HepG2 (cell line): ENCODE measurements around the gene ANKRD11. TPM values are rescaled to one million over a fixed set of nuclear protein-coding genes. Genes with fewer than 3 reads are reported as not detected.

Source experiments
- ARHGAP35 ChIP-seq: sonication (generic); formaldehyde crosslinking; IDR thresholded peaks from 2 replicates; pipeline ENCODE4 v1.9.0; 2022; ENCODE audit warnings: mild to moderate bottlenecking, inconsistent platforms, moderate library complexity, missing genetic modification reagents, borderline replicate concordance
- BCL6 ChIP-seq: IDR thresholded peaks from 2 replicates; pipeline ENCODE4 v1.6.1; 2016; ENCODE audit warnings: missing genetic modification reagents, missing compliant biosample characterization
- E2F2 ChIP-seq: sonication (generic); formaldehyde crosslinking; IDR thresholded peaks from 2 replicates; pipeline ENCODE4 v1.4.0; 2020; ENCODE audit warnings: missing genetic modification reagents, borderline replicate concordance
- GATAD1 ChIP-seq: IDR thresholded peaks from 2 replicates; pipeline ENCODE4 v1.6.1; 2016; ENCODE audit warnings: missing genetic modification reagents, missing compliant biosample characterization
- HOXA5 ChIP-seq: sonication (generic); formaldehyde crosslinking; IDR thresholded peaks from 2 replicates; pipeline ENCODE4 v1.4.0; 2020; ENCODE audit warnings: missing genetic modification reagents
- KAT8 ChIP-seq: IDR thresholded peaks from 2 replicates; pipeline ENCODE4 v1.6.1; 2016; ENCODE audit warnings: missing genetic modification reagents, missing compliant biosample characterization
- KDM5A ChIP-seq: fragments of 200-600 bp; sonication (generic); IDR thresholded peaks from 2 replicates; pipeline ENCODE4 v1.7.0; 2018; ENCODE audit warnings: antibody characterized with exemption, mild to moderate bottlenecking, low read length, borderline replicate concordance
- KLF11 ChIP-seq: IDR thresholded peaks from 2 replicates; pipeline ENCODE4 v1.6.1; 2016; ENCODE audit warnings: missing compliant biosample characterization
- KMT2A ChIP-seq: sonication (generic); formaldehyde crosslinking; IDR thresholded peaks from 2 replicates; pipeline ENCODE4 v1.4.0; 2020; ENCODE audit warnings: missing genetic modification reagents
- LCORL ChIP-seq, 2 experiments: fragments of 450-650 bp in 1 of 2; sonication (generic) in 1 of 2; formaldehyde crosslinking in 1 of 2; IDR thresholded peaks; 2 replicates each; pipeline versions ENCODE4 v1.5.0 to v1.6.1; 2017 to 2020; ENCODE audit warnings: antibody characterized with exemption in 1 of 2, missing genetic modification reagents in 1 of 2
- MED1 ChIP-seq: sonication (generic); formaldehyde crosslinking; IDR thresholded peaks from 2 replicates; pipeline ENCODE4 v1.4.0; 2020; ENCODE audit warnings: missing genetic modification reagents
- NCOR1 ChIP-seq: fragments of 200-600 bp; sonication (generic); IDR thresholded peaks from 2 replicates; pipeline ENCODE4 v1.7.0; 2017; ENCODE audit warnings: antibody characterized with exemption, low read length, borderline replicate concordance
- RAD21 ChIP-seq: fragments of 450-650 bp; formaldehyde crosslinking; IDR thresholded peaks from 2 replicates; pipeline ENCODE4 v1.5.0; 2020; ENCODE audit warnings: mild to moderate bottlenecking
- SNAPC5 ChIP-seq: sonication (generic); formaldehyde crosslinking; IDR thresholded peaks from 2 replicates; pipeline ENCODE4 v1.8.1; 2023; ENCODE audit warnings: mild to moderate bottlenecking, missing genetic modification reagents, borderline replicate concordance
- TBX2 ChIP-seq: sonication (generic); formaldehyde crosslinking; IDR thresholded peaks from 2 replicates; pipeline ENCODE4 v1.5.0; 2020; ENCODE audit warnings: missing genetic modification reagents, mild to moderate bottlenecking, borderline replicate concordance
- ZBTB33 ChIP-seq: sonication (generic); formaldehyde crosslinking; IDR thresholded peaks from 2 replicates; pipeline ENCODE4 v1.4.0; 2020; ENCODE audit warnings: missing genetic modification reagents
- ZFP36L1 ChIP-seq: sonication (generic); formaldehyde crosslinking; IDR thresholded peaks from 2 replicates; pipeline ENCODE4 v1.8.0; 2022; ENCODE audit warnings: mild to moderate bottlenecking, missing genetic modification reagents, moderate library complexity
- ZGPAT ChIP-seq: IDR thresholded peaks from 2 replicates; pipeline ENCODE4 v1.6.1; 2016; ENCODE audit warnings: mild to moderate bottlenecking
- ZMYM4 ChIP-seq: sonication (generic); formaldehyde crosslinking; IDR thresholded peaks from 2 replicates; pipeline ENCODE4 v1.8.1; 2023; ENCODE audit warnings: mild to moderate bottlenecking, missing genetic modification reagents
- ZNF136 ChIP-seq: sonication (generic); formaldehyde crosslinking; IDR thresholded peaks from 2 replicates; pipeline ENCODE4 v1.8.1; 2022; ENCODE audit warnings: low read depth, mild to moderate bottlenecking, moderate library complexity, missing genetic modification reagents
- ZNF263 ChIP-seq: sonication (generic); formaldehyde crosslinking; IDR thresholded peaks from 2 replicates; pipeline ENCODE4 v1.4.0; 2020; ENCODE audit warnings: missing genetic modification reagents
- ZNF30 ChIP-seq: sonication (generic); formaldehyde crosslinking; IDR thresholded peaks from 2 replicates; pipeline ENCODE4 v1.5.0; 2020; ENCODE audit warnings: mild to moderate bottlenecking, missing genetic modification reagents
- ZNF343 ChIP-seq: sonication (generic); formaldehyde crosslinking; IDR thresholded peaks from 2 replicates; pipeline ENCODE4 v1.4.0; 2020; ENCODE audit warnings: mild to moderate bottlenecking, missing genetic modification reagents
- ZNF367 ChIP-seq: sonication (generic); formaldehyde crosslinking; IDR thresholded peaks from 2 replicates; pipeline ENCODE4 v1.4.0; 2020; ENCODE audit warnings: missing genetic modification reagents, borderline replicate concordance
- ZNF580 ChIP-seq: IDR thresholded peaks from 2 replicates; pipeline ENCODE4 v1.6.1; 2016; ENCODE audit warnings: low read depth, borderline replicate concordance
- ZNF605 ChIP-seq: sonication (generic); formaldehyde crosslinking; IDR thresholded peaks from 2 replicates; pipeline ENCODE4 v1.8.0; 2022; ENCODE audit warnings: mild to moderate bottlenecking, missing genetic modification reagents
- ZNF652 ChIP-seq: IDR thresholded peaks from 2 replicates; pipeline ENCODE4 v1.6.1; 2016; ENCODE audit warnings: low read depth, borderline replicate concordance
- polyA plus RNA-seq, 8 experiments: library from polyadenylated mRNA; depleted of rRNA in 3 of 8; stranded (reverse) in 7 of 8; unstranded in 1 of 8; fragments of >200 nt; fragmentation: Illumina TruSeq in 4 of 8; extraction: Trizol in 4 of 8; gene quantifications; 2 replicates each; pipeline versions ENCODE4 v1.2.1 to v1.2.3, GENCODE V29; 2011 to 2016; ENCODE audit warnings: low read depth in 4 of 8, missing spikeins in 1 of 8, mixed read lengths in 1 of 8; ENCODE audit not compliant: insufficient read depth in 1 of 8
- total RNA-seq, 5 experiments: library from RNA; depleted of rRNA; stranded (reverse); fragments of >200 nt; fragmentation: Illumina TruSeq; extraction: Trizol; gene quantifications; 2 replicates each; pipeline ENCODE4 v1.2.3, GENCODE V29; 2016; ENCODE audit warnings: low read depth in 1 of 5

ANKRD11 gene
- total and polyA plus RNA-seq, 2 of the 13 experiments (the other 11 are each of a cell fraction or from before 2014, with no cell fraction given) = 21.4 to 38.4 TPM

GRCh38 chr16:89345642-89346150, 144.7 kb downstream of the ANKRD11 start (continued):
- TF ChIP-seq LCORL (IDR thresholded peaks at IDR 0.05) (peak; percentile 9; the same call in 1 of the 2 replicates), LCORL (CRISPR knock-in tag; IDR thresholded peaks at IDR 0.05) (no peak), ZNF652 (CRISPR knock-in tag) (no peak), KAT8 (no peak), ZGPAT (0 out of 2 replicates have a peak, but pooled peaks have one; percentile 43), HOXA5 (CRISPR knock-in tag) (no peak), ZBTB33 (CRISPR knock-in tag) (peak; percentile 48; the same call in 1 of the 2 replicates), E2F2 (CRISPR knock-in tag) (no peak), KDM5A (no peak), ZNF343 (CRISPR knock-in tag) (no peak; the same call in 1 of the 2 replicates), ZMYM4 (CRISPR knock-in tag) (0 out of 2 replicates have a peak, but pooled peaks have one; percentile 38), KMT2A (no peak; the same call in 1 of the 2 replicates), RAD21 (CRISPR knock-in tag) (0 out of 2 replicates have a peak, but pooled peaks have one; percentile 18), SNAPC5 (CRISPR knock-in tag) (no peak), ARHGAP35 (CRISPR knock-in tag) (no peak), ZFP36L1 (CRISPR knock-in tag) (no peak), ZNF136 (0 out of 2 replicates have a peak, but pooled peaks have one; percentile 48), GATAD1 (CRISPR knock-in tag) (no peak), MED1 (CRISPR knock-in tag) (peak; percentile 43; the same call in 1 of the 2 replicates), ZNF605 (CRISPR knock-in tag) (peak; percentile 58; the same call in 1 of the 2 replicates), ZNF263 (no peak), ZNF580 (CRISPR knock-in tag) (peak; percentile 46; the same call in 1 of the 2 replicates), BCL6 (CRISPR knock-in tag) (peak; percentile 78), ZNF30 (CRISPR knock-in tag) (no peak), ZNF367 (CRISPR knock-in tag) (no peak), TBX2 (CRISPR knock-in tag) (peak; percentile 57; the same call in 1 of the 2 replicates), KLF11 (CRISPR knock-in tag) (no peak), NCOR1 (peak; percentile 47; the same call in 1 of the 2 replicates)
